MV-4-11 (cell line): ENCODE results near the gene CDK16.
A peak's percentile ranks its signal among the peaks of the same experiment; 100 is the strongest.

ENCODE experiments used
- DNase-seq: peaks from one replicate; lab custom pipeline; 2025; lab: John Stamatoyannopoulos, UW

CDK16 gene

GRCh38 chrX:47228550-47229270, 10.2 kb downstream of the CDK16 start:
- DNase-seq, result no peak

GRCh38 chrX:47229427-47229826, 10.9 kb downstream of the CDK16 start:
- DNase-seq, result no peak

GRCh38 chrX:47230136-47230868, 11.8 kb downstream of the CDK16 start:
- no peak for DNase-seq

- no peak for DNase-seq
Observed at GRCh38 chrX:47231167-47231566, 12.7 kb downstream of the CDK16 start.

- DNase-seq, result no peak
Observed at GRCh38 chrX:47232197-47232802, 13.8 kb downstream of the CDK16 start.

- peak; percentile 46 for DNase-seq
Observed at GRCh38 chrX:47232803-47233332, 14.4 kb downstream of the CDK16 start, which contains the start of gene USP11. Gene USP11 (plus strand): TSS chrX:47233009. CDS start chrX:47233044, 35 bp downstream.

GRCh38 chrX:47233333-47234113, 15.0 kb downstream of the CDK16 start:
- peak; percentile 93 for DNase-seq

GRCh38 chrX:47234583-47234982, 16.1 kb downstream of the CDK16 start:
- no peak for DNase-seq

GRCh38 chrX:47235691-47236103, 17.2 kb downstream of the CDK16 start:
- DNase-seq, result no peak

- DNase-seq, result no peak
Observed at GRCh38 chrX:47239199-47239598, 20.7 kb downstream of the CDK16 start.

GRCh38 chrX:47239898-47240545, 21.5 kb downstream of the CDK16 start:
- no peak for DNase-seq

GRCh38 chrX:47240619-47241018, 22.1 kb downstream of the CDK16 start:
- DNase-seq, result no peak

GRCh38 chrX:47241201-47242011, 22.9 kb downstream of the CDK16 start:
- no peak for DNase-seq

GRCh38 chrX:47242321-47242720, 23.8 kb downstream of the CDK16 start:
- no peak for DNase-seq

- DNase-seq, result no peak
Observed at GRCh38 chrX:47243351-47243750, 24.9 kb downstream of the CDK16 start.

- DNase-seq, result no peak
Observed at GRCh38 chrX:47244676-47245075, 26.2 kb downstream of the CDK16 start.

GRCh38 chrX:47245156-47245555, 26.7 kb downstream of the CDK16 start:
- no peak for DNase-seq

GRCh38 chrX:47247206-47247998, 28.9 kb downstream of the CDK16 start:
- DNase-seq, result no peak

GRCh38 chrX:47247999-47248320, 29.5 kb downstream of the CDK16 start:
- no peak for DNase-seq

GRCh38 chrX:47248576-47248975, 30.1 kb downstream of the CDK16 start:
- no peak for DNase-seq
